ENCODE data around the gene ANKRD55. TPM values are rescaled to one million over a fixed set of nuclear protein-coding genes. Genes with fewer than 3 reads are reported as not detected.

The ANKRD55 gene
- total and polyA plus RNA-seq, 2 of the 8 experiments (the other 6 are each of a cell fraction or from before 2014, with no cell fraction given): not detected

DNA sequence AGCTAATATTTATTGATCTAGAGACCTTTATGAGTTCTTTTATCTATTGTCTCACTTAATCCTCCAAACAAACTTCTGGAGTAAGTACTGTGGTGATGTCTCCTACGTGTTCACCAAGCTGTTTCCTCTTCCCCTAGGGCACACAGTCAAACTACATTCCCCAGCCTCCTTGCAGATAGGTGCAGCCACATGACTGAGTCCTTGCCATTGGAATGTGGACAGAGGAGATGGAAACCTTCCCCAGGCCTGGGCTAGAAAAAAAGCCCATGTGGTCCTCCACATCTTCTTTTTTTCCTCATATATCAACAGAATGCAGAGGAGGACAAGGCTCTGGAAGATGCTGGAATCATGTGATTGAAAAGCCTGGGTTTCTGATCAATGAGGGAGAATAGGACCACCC, 88.0 kb downstream of the ANKRD55 start:
- CTCF ChIA-PET (ENCODE audit: partially characterized antibody): no interaction called here
- no peak overlapping the region for H2BK15ac ChIP-seq (ENCODE audit: low read length)

More for the DNA sequence above, 88.0 kb downstream of the ANKRD55 start:
- H3K9ac ChIP-seq (replicated peaks in 1 of 4; ENCODE audit: extremely low read depth in 1 of 4, low read depth in 3 of 4, low read length in 3 of 4): no peak overlapping the region
- H3K4me2 ChIP-seq (ENCODE audit: insufficient read depth in 1 of 2, low read depth in 2 of 2, low read length in 2 of 2): no peak overlapping the region
- H3K36me3 ChIP-seq (ENCODE audit: control insufficient read depth in 2 of 4, insufficient read depth in 4 of 4, low read length in 3 of 4): no peaks in the 10 kb centered on the region; a peak in 1 of 8 replicates
- no peak overlapping the region for H3K14ac ChIP-seq (ENCODE audit: insufficient read length)
- H3K56ac ChIP-seq (replicated peaks; ENCODE audit: insufficient read length, low read depth, low read length): no peak overlapping the region
- WGBS, 2 experiments (ENCODE audit: extremely low coverage in 1 of 2, insufficient coverage in 1 of 2, insufficient read length in 1 of 2, insufficient replicate concordance in 2 of 2, low coverage in 1 of 2, low lambda C conversion rate in 2 of 2, missing lambda C conversion rate in 1 of 2): 100% methylated on average over 1 of the region's 1 CpG; no CpG with 5 or more reads in 1 of the 2 experiments
- no peak for FAIRE-seq
- TF ChIP-seq JUND (IDR thresholded peaks at IDR 0.05; ENCODE audit: low read length) (no peak), SP2 (IDR thresholded peaks at IDR 0.05; ENCODE audit: low read length) (no peak), JUN (IDR thresholded peaks at IDR 0.05; ENCODE audit: low read depth, low read length) (no peak), CREB1 (IDR thresholded peaks at IDR 0.05) (no peak), TAF7 (optimal IDR thresholded peaks at IDR 0.05; ENCODE audit: borderline replicate concordance, low read depth, low read length) (no peak), TCF12 (IDR thresholded peaks at IDR 0.05; ENCODE audit: low read depth, low read length) (no peak), NANOG (IDR thresholded peaks at IDR 0.05; ENCODE audit: insufficient read depth, low read depth, low read length, poor library complexity, severe bottlenecking) (no peak), CBX5 (IDR thresholded peaks at IDR 0.05; ENCODE audit: low read depth, low read length) (no peak), BCL11A (IDR thresholded peaks at IDR 0.05; ENCODE audit: low read depth in 2 of 2, low read length in 2 of 2) (no peak), YY1 (IDR thresholded peaks at IDR 0.05; ENCODE audit: low read depth, low read length) (no peak), SP4 (IDR thresholded peaks at IDR 0.05; ENCODE audit: low read length) (no peak), SIRT6 (IDR thresholded peaks at IDR 0.05; ENCODE audit: low read length) (no peak), CHD2 (IDR thresholded peaks at IDR 0.05; ENCODE audit: low read length) (no peak), SAP30 (IDR thresholded peaks at IDR 0.05; ENCODE audit: insufficient read depth, insufficient replicate concordance, low read length) (no peak), ZNF274 (IDR thresholded peaks at IDR 0.05; ENCODE audit: borderline replicate concordance, extremely low read depth, low read length) (no peak), RXRA (IDR thresholded peaks at IDR 0.05; ENCODE audit: insufficient read depth, low read depth, low read length) (no peak), BRCA1 (IDR thresholded peaks at IDR 0.05; ENCODE audit: low read depth, low read length) (no peak)
- POLR2A ChIA-PET (ENCODE audit: partially characterized antibody): no interaction called here
- H2BK5ac ChIP-seq (ENCODE audit: low read depth, low read length): no peak overlapping the region
- H4K5ac ChIP-seq (ENCODE audit: insufficient read length, low read depth, low read length): no peak overlapping the region
- no peak overlapping the region for H2AK5ac ChIP-seq (ENCODE audit: low read depth, low read length)
- no peak overlapping the region for H4K8ac ChIP-seq (ENCODE audit: extremely low read depth, insufficient read depth, low read length)
- H3K4me3 ChIP-seq (ENCODE audit: extremely low read depth in 1 of 4, insufficient read depth in 2 of 4, low read depth in 3 of 4, low read length in 4 of 4): no peak overlapping the region
- H3K18ac ChIP-seq (ENCODE audit: extremely low read depth, low read length): no peak overlapping the region
- H3K27me3 ChIP-seq (replicated peaks in 1 of 4; ENCODE audit: control insufficient read depth in 3 of 4, extremely low read depth in 1 of 4, insufficient read depth in 3 of 4, low read length in 3 of 4): no peaks in the 10 kb centered on the region; a peak in 1 of 7 replicates
- no peak overlapping the region for H2BK120ac ChIP-seq (replicated peaks; ENCODE audit: low read depth, low read length)
- no peak overlapping the region for H4K91ac ChIP-seq (replicated peaks; ENCODE audit: insufficient read length, low read length)
- no peak overlapping the region for H2BK20ac ChIP-seq (ENCODE audit: low read length)
- H3K23ac ChIP-seq (ENCODE audit: insufficient read length): no peak overlapping the region
- no peaks in the 10 kb centered on the region for H3K79me2 ChIP-seq (ENCODE audit: control insufficient read depth in 1 of 2, insufficient read depth in 2 of 2, low read length in 2 of 2)
- no peak overlapping the region for H2BK12ac ChIP-seq (ENCODE audit: low read depth, low read length)
- no peaks in the 10 kb centered on the region for H3K9me3 ChIP-seq (ENCODE audit: insufficient read depth in 2 of 2, low read depth in 1 of 2, low read length in 1 of 2)
- H3K79me1 ChIP-seq (ENCODE audit: low read depth, low read length): no peaks in the 10 kb centered on the region
- H2AFZ ChIP-seq (ENCODE audit: low read length): no peak overlapping the region
- no peak for DNase-seq (ENCODE audit: low read depth in 1 of 2, low spot score in 2 of 2)
- no peaks in the 10 kb centered on the region for H3K23me2 ChIP-seq (ENCODE audit: low read depth, low read length)
- no peaks in the 10 kb centered on the region for H4K20me1 ChIP-seq (replicated peaks in 1 of 2; ENCODE audit: control insufficient read depth in 1 of 2, insufficient read depth in 2 of 2, low read length in 2 of 2)
- no peak overlapping the region for H3K4ac ChIP-seq (replicated peaks; ENCODE audit: insufficient read length, low read depth, low read length)
- H3K4me1 ChIP-seq (replicated peaks in 1 of 4; ENCODE audit: control insufficient read depth in 3 of 4, insufficient read depth in 4 of 4, low read length in 3 of 4): no peaks in the 10 kb centered on the region
- H3K27ac ChIP-seq (ENCODE audit: low read depth, low read length): no peak overlapping the region
